ENCODE results near the gene KRT16.
"Not testable (repeated sequence)": the region's sequence is repeated elsewhere in the genome, so short reads cannot be mapped to it uniquely, and the experiment has no call there.

The KRT16 gene

DNA sequence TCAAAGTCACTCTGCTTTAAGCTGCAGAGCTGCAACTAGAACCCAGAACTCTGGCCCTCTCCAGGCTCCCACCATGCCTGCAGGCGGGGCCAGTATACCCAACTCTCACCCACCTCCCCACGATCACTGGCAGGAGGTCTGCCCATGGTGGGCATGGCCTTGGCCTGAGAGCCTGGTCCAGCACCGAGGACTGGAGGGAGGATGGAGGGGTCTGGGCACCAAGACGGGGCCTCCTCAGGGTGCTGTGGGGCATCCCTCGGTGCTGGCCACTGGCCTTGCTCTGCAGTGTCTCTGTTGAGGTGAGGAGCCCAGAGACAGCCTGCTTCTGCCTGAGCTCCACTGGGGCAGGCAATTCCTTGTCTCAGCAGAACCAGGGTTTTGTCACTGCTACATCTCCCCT, 1.5 kb upstream of the KRT16 start:
- DNase-seq: no peak

DNA sequence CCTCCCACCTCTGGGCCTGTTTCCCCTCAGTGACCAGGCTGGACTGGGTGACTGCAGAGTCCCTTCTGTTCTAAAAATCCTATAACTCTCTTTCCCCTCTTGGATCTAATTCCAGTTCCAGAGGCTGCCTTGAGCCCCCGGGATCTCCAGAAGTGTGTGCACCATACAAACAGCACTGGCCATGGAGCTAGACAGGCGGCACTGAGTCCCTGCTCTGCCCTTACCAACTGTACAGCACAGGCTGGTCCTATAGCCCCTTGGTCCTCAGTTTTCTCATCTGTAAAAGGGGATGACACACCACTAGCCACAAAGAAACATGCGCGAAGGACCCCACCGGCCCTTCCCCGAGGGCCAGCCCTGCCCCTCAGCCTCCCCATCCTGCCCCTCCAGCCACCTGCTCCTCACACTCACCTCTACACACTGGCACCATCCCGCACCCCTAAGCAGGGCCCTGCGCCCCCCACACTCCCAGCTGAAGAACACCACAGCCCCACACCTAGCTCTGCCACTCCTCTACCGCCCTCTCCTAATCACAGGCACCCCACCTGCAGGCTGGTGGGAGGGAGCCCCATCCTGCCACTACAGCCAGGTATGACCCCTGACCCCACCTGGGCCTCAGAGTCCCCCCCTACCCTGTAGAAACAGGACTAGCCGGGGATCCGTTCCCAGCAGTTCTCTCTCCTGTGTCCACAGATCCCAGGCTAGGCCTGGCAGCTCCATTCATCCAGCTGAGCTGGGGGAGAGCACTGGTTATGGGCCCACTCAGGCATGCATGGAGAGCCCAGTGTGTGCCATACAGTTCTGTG, 913 bp upstream of the KRT16 start:
- no peak for DNase-seq

DNA sequence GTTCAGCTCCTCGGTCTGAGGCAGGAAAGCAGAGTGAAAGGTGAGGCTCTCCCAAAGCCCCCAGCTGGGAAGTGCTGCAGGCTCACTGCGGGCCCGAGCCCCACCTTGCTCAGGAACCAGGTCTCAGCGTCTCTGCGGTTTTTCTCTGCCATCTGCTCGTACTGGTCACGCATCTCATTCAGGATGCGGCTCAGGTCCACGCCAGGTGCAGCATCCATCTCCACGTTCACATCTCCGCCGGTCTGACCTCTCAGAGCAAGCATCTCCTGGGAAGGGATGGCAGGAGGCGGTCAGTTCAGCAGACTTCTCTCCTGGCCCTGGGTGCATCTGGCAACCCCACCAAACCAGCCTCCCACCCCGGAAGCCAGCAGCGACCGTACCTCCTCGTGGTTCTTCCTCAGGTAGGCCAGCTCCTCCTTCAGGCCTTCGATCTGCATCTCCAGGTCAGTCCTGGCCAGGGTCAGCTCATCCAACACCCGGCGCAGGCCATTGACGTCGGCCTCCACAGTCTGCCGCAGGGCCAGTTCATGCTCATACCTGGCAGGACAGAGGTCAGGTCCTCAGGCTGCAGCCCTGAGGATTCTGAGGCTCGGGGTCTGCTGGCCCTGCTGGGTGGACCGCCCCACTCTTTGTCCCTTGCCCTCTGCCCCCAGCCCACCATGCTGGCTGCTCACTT, 1.5 kb downstream of the KRT16 start:
- no peak for DNase-seq

DNA sequence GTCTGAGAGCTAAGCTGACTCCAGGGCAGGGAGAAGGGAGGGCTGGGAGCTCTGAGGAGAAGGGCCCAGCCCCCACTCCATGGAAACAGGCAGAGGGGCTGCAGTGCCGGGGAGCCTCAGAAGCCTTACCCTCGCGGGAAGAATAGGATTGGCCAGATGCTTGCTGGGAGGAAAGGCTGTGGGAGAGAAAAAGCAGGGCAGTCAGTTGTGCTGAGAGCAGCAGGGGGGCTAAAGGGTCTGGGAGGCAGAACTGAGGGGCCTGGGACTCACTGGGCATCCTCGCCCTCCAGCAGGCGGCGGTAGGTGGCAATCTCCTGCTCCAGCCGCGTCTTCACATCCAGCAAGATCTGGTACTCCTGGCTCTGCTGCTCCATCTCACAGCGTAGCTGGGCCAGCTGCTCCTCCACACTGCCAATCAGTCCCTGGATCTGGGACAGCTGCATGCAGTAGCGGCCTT, 2.5 kb downstream of the KRT16 start:
- not testable (repeated sequence) for DNase-seq

DNA sequence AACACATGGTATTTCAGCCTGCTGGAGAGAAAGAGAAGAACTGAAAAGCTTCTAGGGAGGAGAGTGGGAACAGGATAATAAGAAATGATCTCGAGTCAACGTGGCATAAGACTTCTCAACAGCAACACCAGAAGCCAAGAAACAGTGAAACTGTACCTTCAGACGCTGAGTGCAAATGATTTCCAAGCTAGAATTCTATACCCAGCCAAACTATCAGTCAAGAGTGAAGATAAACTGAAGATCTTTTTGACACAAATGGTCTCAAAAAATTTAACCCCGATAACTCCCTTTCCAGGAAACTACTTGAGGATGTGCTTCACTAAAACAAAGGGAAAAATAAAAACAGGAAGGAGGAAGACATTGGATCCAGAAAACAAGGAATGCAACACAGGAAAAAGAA, 5.6 kb downstream of the KRT16 start:
- DNase-seq: not testable (repeated sequence)

DNA sequence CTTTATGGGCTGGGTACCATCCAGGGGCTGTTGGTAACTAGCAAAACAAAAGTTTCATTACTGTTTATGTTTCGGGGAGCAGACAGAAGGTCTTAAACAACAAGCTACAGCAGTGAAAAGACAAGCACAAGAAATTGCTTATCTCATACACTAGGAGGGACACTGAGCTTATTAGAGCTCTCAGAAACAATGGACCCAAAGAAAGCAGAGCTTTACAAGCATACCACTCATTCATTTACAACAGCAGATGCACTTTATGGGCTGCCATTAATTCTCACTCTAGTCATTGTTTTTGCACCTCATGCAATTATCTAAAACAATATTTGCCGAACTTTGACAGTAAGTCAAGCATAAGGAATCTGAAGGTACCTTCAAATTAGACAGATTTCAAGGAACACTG, 10.0 kb downstream of the KRT16 start:
- DNase-seq: no peak

DNA sequence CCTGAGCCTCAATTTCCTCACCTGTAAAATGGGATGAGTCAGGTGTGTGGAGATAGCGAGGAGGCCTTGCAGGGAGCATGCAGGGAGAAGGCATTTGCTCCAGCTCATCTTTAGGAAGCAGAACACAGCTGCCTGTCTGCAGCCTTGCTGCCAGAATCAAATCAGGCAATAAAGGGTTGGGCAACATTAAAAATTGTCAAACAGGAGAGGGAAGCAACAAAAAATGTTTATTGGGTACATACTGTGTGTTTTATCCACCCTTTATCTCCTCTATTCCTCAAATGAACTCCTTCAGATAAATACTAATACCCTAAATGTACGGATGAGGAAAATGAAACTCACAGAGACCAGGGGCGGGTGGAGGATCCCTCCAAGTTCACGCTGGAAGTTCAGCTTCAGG, 12.2 kb downstream of the KRT16 start:
- no peak for DNase-seq

DNA sequence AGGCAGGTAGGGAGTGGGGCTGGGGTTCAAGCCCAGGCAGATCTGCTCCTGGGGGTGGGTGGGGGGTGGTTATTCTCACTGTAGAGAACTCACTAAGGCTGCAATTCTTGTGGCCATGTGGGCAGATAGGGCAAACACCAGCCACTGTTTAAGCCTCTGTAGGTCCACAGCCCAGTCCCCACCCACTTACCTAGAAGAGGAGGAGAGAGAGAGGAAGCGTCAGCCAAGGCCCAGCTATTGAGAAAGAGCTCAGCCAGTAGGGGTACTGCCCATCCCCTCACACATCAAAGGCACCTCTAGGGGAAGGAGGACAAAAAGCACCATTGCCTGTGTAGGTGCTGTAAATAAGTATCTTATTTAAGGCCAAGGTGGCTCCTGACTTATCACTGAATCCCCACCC, 12.9 kb downstream of the KRT16 start:
- DNase-seq: no peak

DNA sequence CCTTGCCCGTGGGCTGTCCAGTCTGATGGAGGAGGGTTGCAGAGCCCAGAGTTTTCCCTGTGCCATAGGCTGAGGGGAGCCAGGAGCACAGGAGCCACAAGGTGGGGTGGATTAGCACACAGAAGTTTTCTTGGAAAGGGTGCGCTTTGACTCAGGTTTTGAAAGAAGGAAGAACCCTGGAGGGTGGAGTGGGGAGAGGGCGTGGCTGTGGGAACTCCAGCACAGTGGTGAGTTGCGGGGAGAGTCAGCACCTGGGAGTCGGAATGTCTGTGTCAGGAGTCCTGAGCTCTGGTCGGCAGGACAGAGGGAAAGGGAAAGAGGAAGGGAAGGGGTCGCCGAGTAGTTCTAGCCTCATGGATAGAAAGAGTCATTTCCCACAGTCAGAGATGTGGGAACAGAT, 17.0 kb downstream of the KRT16 start:
- DNase-seq: no peak

DNA sequence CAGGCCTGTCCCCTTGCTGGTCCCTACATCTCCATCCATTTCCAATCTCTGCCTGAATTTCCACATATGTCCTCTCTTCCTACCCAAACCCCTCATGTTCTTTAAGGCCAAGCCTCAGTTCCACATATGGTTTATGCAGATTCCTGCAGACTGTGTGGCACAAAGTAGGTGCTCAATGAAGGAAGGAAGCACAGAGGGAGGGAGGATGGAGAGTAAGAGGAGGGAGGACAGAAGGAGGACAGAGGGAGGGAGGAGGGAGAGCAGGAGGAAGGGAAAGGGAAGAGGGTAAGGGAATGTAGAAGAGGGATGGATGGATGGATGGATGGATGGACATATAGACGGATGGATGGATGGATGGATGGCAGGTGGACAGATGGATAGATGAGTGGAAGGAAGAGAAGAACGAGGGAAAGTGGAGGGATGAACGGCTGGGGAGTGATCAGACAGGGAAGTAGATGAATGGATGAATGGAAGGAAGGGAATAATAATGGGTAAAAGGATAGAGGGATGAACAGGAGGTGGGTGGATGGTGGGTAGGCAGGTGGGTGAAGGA, 18.1 kb downstream of the KRT16 start:
- DNase-seq: no peak

DNA sequence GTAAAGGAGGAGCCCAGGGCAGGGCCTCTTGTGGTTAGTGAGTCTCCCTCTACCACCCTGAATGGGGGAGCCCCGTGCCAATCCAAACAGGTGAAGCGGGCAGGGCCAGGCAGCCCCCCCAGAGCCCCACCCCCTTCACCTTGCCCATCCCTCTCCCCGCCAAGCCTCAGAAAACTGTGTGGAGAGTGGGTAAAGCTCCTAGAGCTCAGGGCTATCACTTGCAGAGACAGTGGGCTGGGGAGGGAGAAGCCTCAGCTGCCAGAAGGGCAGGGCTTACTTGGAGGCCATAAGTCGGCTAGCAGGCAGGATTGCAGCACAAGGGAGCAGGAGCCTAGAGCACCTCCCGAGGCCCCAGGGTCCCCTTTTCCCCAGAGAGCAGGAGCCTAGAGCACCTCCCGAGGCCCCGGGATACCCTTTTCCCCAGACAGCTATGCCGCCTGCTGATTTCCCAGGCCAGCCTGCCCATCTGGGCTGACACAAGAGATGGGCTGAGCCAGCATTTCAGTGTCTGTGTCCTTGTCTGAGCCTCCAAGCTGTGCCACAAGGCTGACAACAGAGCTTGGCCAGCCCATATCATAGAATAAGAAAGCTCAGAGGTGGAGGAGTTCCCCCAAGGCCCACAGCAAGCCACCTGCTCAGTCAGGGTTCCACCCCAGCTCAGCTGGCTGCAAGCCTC, 19.1 kb downstream of the KRT16 start:
- no peak for DNase-seq

DNA sequence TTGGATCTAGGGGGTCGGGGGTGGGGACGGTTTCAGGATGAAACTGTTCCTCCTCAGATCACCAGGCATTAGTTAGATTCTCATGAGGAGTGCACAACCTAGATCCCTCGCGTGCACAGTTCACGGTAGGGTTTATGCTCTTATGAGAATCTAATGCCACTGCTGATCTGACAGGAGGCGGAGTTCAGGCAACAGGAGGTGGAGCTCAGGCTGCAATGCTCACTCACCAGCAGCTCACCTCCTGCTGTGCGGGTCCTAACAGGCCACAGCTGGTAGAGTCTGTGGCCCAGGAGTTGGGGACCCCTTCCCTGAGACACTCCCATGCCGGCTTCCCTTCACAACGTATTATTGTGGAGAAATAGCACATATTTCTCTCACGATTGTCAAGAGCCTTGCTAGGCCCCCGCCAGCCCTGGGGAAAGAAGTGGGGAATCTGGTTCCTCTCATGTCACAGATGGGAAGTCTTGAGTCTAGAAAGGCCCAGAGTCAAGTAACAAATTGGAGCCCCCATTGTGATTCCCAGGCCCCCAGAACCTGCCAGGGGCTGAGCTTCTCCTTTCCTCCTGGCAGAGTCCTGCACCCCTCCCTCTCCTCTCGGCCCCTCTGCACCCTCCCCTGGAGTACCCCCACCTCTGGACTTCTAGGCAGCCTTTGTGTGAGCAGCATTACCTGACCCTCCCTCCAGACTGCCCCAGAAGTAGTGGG, 19.8 kb downstream of the KRT16 start:
- DNase-seq: no peak

DNA sequence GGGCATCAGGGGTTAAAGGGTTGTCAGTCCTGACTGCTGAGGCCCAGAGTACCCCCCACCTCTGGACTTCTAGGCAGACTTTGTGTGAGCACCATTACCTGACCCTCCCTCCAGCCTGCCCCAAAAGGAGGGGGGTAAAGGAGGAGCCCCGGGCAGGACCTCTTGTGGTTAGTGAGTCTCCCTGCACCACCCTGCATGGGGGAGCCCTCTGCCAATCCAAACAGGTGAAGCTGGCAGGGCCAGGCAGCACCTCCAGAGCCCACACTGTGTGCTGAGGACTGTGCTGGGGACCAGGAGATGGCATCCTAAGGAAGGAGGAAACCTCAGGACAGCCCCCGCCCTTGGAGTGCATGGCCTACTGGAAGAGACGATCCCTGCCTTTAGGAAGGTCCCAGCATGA, 23.3 kb downstream of the KRT16 start:
- DNase-seq: no peak

DNA sequence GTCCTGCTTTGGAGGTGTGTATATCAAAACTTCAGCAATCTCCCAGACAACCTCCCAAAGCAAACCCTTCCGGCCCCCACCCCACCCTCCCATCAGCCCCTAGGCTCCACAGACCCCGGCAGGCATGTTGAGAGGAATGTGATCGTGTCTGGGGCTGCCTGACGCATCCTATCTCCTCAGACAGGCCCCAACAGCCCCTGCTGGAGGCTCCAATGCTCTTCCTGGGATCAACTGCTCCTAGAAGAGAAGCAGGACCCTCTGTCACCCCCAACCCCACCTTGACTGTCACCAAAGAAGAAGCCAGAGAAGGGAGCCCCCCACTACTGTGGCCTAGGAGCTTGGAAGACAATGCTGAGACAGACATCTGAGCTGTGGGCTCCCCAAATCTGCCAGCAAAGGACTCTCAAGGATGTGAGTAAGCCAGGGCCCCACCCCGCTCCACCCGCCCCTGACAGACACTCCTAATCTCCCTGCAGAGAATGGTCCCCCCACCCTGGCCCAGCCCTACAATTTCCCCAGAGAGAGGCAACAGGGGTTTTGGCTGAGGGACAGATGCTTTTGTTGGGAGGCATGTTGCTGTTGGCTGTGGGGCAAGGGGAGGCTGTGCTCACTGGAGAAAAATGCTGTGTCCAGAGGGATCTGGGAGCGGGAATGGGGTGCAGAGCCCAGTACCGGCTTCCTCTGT, 24.3 kb downstream of the KRT16 start:
- no peak for DNase-seq

DNA sequence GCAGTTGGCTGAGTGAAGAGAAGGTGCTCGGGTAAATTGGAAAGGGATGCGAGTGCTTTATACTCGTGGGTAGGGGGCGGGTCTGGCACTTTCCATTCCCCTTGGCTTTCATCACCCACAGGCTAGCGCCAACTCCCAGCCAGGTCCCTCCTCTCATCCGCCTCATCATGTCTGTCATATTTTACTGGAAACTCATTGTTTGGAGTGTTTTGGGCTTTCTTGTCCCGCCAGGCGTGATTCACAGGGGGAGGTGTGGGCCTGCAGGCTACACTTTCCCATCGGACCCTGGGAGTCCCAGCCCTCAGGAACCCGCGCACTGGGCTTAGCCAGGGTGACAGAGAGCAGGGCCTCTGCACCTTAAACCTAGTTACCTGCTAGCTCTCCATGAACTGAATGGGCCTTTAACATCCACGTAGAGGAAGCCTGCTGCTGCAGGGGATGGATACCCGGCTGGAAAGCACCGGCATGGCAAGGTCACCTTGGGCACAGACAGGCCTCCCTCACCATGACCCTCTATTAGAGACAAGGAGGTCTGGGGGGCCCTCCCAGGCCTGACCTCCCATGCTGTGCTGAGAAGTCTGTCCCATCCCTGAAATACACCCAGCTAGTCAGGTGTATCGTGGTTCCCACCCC, 25.6 kb downstream of the KRT16 start, which contains the start of gene KRT14:
Gene KRT14 (minus strand): TSS at position 33 of the 633 bp plus-strand sequence. CDS start 61 bp downstream, outside the sequence.
- DNase-seq: no peak

DNA sequence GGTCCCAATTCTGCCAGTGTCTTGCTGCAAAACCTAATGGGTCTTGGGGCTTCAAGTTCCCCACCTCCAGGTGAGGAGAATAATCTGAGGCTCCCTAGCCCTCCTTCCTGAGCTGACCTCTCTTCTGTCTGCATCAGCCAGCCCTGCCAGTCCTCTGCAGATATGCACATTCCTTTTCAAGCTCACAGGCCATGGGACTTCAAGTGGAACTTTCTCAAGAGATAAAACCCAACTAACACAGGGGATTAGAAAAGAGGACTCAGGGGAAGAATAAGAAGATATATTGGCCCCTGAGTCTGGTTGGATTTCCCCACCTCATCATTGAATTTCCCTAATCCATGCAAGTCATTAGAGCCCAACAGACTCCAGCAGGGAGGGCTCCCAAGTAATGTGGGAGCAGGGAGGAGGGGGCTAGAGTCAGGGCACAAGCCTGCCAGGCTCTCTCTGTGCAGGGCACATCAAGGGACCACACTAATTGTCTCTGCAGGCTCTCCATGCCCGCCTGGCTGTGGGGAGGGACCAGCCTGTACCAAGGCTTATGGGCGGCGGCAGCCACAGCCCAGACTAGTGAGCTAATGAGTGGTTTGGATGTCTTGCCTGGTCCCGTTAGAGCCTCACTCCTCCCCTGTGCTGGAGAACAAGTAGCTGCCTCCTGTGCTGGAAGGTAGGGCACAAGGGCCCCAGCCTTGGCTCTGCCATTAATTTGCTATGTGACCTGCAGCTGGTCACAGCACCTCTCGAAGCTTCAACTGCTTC, 27.1 kb downstream of the KRT16 start:
- DNase-seq: no peak

DNA sequence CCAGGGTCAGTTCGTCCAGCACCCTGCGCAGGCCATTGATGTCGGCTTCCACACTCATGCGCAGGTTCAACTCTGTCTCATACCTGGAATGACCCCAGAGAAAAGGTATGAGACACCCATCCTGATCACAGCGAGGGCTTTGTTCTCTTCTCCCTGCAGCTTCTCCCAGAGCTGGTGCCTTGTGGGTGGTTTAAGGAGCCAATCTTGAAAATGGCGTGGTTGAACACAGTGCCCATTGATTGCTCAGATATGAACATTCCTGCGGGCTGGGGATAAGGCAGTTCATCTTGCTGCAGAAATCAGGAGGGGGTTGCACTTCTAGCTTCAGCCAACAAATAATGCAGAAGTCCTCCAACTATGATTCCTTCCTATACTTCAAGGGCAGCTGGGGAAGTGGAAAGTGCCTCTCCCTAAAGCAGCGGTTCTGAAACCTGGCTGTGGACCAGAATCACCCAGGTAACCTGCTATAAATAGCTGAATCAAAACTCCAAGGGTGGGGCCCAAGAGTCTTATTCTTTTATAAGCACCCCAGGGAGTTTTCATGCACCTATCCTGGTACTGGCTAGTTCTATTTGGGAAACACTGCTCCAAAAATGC, 28.1 kb downstream of the KRT16 start:
- DNase-seq: not testable (repeated sequence)

DNA sequence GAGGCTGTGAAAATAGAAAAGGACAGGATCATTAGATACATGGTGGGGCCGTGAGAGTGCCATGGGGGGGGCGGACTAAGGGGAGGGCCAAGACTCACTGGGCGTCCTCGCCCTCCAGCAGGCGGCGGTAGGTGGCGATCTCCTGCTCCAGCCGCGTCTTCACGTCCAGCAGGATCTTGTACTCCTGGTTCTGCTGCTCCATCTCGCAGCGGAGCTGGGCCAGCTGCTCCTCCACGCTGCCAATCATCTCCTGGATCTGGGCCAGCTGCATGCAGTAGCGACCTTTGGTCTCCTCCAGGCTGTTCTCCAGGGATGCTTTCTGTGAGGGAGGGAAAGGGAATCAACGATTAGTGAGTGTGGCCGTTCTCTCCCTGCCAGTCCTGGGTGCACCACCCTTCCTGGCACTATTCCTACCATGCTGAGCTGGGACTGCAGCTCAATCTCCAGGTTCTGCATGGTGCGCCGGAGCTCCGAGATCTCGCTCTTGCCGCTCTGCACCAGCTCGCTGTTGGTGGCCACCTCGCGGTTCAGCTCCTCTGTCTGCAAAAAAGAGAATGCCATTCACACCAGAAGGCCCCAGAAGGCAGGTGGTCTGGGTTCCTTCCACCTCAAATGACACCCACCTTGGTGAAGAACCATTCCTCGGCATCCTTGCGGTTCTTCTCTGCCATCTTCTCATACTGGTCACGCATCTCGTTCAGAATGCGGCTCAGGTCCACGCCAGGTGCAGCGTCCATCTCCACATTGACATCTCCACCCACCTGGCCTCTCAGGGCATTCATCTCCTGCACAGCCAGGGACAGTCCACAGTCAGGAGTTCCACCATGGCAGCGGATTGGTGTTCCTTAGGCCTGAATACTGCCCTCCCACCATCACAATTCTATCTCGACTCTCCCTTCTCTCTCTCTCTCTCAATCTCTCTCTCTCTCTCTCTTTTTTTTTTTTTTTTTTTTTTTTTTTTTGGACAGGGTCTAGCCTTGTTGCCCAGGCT, 29.1 kb downstream of the KRT16 start:
- no peak for DNase-seq

Measured in cerebellar nuclear complex (tissue), 1 donor.